HCT116 (cell line): Measurements from ENCODE around the gene BOC. TPM values are rescaled to one million over a fixed set of nuclear protein-coding genes. Genes with fewer than 3 reads are reported as not detected.

Experiments
- ATAC-seq: fragments of 200-7000 bp; cut with Tn5 transposase; 2 replicates; pipeline ENCODE4 v1.9.1; 2020; ENCODE audit warnings: mild to moderate bottlenecking, moderate library complexity
- BruUV-seq: library from RNA; stranded (reverse); fragments of 400-500 nt; replicated peaks from 2 replicates; lab custom pipeline; 2021; lab: Mats Ljungman, UMichigan
- CTCF ChIA-PET: fragments of 300-600 bp; sonication (Branson Sonifier 250); formaldehyde crosslinking; loops from one replicate; lab custom pipeline; 2021; ENCODE audit warnings: antibody characterized with exemption; lab: Charles Lee
- POLR2A ChIA-PET: fragments of 300-600, 350-600 bp; sonication (Branson Sonifier 250); formaldehyde crosslinking; loops from one replicate; lab custom pipeline; 2021; ENCODE audit warnings: antibody characterized with exemption; lab: Charles Lee
- RAD21 ChIA-PET, 2 experiments: fragments of 300-600 bp; sonication (Branson Sonifier 250); formaldehyde crosslinking; loops; one replicate each; lab custom pipeline; 2023; ENCODE audit warnings: low total read pairs in 2 of 2; ENCODE audit not compliant: uncharacterized antibody in 2 of 2, unreplicated experiment in 2 of 2, low non-redundant PET in 1 of 2; lab: Charles Lee
- DNase-seq: peaks from one replicate; pipeline ENCODE4 v3.0.0-alpha.2; 2010; ENCODE audit warnings: low read depth, low spot score
- H2AFZ ChIP-seq: fragments of 200-600 bp; shearing (Covaris generic), sonication (generic); 2 replicates; pipeline ENCODE4 v1.6.1; 2017; ENCODE audit warnings: low read depth, mixed run types, mixed read lengths, antibody characterized with exemption, low read length; ENCODE audit not compliant: poor library complexity, severe bottlenecking
- H3K27ac ChIP-seq: 2 replicates; pipeline ENCODE4 v1.5.1; 2012; ENCODE audit warnings: low read depth, low read length
- H3K27me3 ChIP-seq: fragments of 200-600 bp; sonication (generic); 2 replicates; pipeline ENCODE4 v1.6.1; 2016; ENCODE audit warnings: mixed run types, low read length, mixed read lengths; ENCODE audit not compliant: insufficient read depth
- H3K36me3 ChIP-seq, 2 experiments: fragments of 200-500 bp in 1 of 2; fragments of 200-600 bp in 1 of 2; sonication (Bioruptor generic) in 1 of 2; sonication (generic) in 1 of 2; 2 replicates each; pipeline versions ENCODE4 v1.5.1 to v1.6.1; 2014 to 2016; ENCODE audit warnings: low read length in 2 of 2, inconsistent platforms in 1 of 2, mixed read lengths in 1 of 2, mixed run types in 1 of 2; ENCODE audit not compliant: insufficient read depth in 2 of 2, control insufficient read depth in 1 of 2
- H3K4me1 ChIP-seq, 2 experiments: fragments of 200-600 bp in 1 of 2; sonication (generic) in 1 of 2; 2 replicates each; pipeline versions ENCODE4 v1.5.1 to v1.6.1; 2012 to 2017; ENCODE audit warnings: low read length in 2 of 2, inconsistent platforms in 1 of 2, mild to moderate bottlenecking in 1 of 2, mixed read lengths in 1 of 2, mixed run types in 1 of 2, moderate library complexity in 1 of 2; ENCODE audit not compliant: insufficient read depth in 2 of 2, control insufficient read depth in 1 of 2
- H3K4me2 ChIP-seq: fragments of 200-600 bp; sonication (generic); 2 replicates; pipeline ENCODE4 v1.6.1; 2017; ENCODE audit warnings: mixed run types, low read length, mixed read lengths
- H3K4me3 ChIP-seq, 2 experiments: fragments of 200-600 bp in 1 of 2; sonication (generic) in 1 of 2; replicated peaks in 1 of 2; 2 replicates each; pipeline ENCODE4 v1.5.1; 2011 to 2016; ENCODE audit warnings: low read length in 2 of 2, control low read depth in 1 of 2, low read depth in 1 of 2, mild to moderate bottlenecking in 1 of 2, mixed read lengths in 1 of 2, mixed run types in 1 of 2
- H3K79me2 ChIP-seq: fragments of 200-600 bp; sonication (generic); 2 replicates; pipeline ENCODE4 v1.6.1; 2017; ENCODE audit warnings: mild to moderate bottlenecking, mixed run types, low read length, moderate library complexity, mixed read lengths; ENCODE audit not compliant: insufficient read depth
- H3K9ac ChIP-seq: fragments of 200-600 bp; sonication (generic); 2 replicates; pipeline ENCODE4 v1.6.1; 2016; ENCODE audit warnings: low read length, mixed read lengths
- H3K9me2 ChIP-seq: fragments of 200-600 bp; sonication (generic), shearing (Covaris generic); 2 replicates; pipeline ENCODE4 v1.6.1; 2017; ENCODE audit warnings: mixed run types, mild to moderate bottlenecking, moderate library complexity; ENCODE audit not compliant: insufficient read depth
- H3K9me3 ChIP-seq, 2 experiments: fragments of 200-500 bp in 1 of 2; fragments of 200-600 bp in 1 of 2; sonication (Bioruptor generic) in 1 of 2; sonication (generic) in 1 of 2; 2 replicates each; pipeline ENCODE4 v1.6.1; 2014 to 2017; ENCODE audit warnings: low read length in 2 of 2, mixed read lengths in 2 of 2, inconsistent platforms in 1 of 2, low read depth in 1 of 2, mild to moderate bottlenecking in 1 of 2, mixed run types in 1 of 2, moderate library complexity in 1 of 2; ENCODE audit not compliant: control insufficient read depth in 1 of 2, insufficient read depth in 1 of 2
- H4K20me1 ChIP-seq: fragments of 200-600 bp; sonication (generic), shearing (Covaris generic); 2 replicates; pipeline ENCODE4 v1.6.1; 2017; ENCODE audit warnings: mixed run types, mild to moderate bottlenecking, moderate library complexity; ENCODE audit not compliant: insufficient read depth
- CBX3 ChIP-seq: IDR thresholded peaks from 2 replicates; pipeline ENCODE4 v1.6.1; 2012; ENCODE audit warnings: low read depth
- CEBPB ChIP-seq: IDR thresholded peaks from 2 replicates; pipeline ENCODE4 v1.6.1; 2012; ENCODE audit warnings: low read depth
- EGR1 ChIP-seq: IDR thresholded peaks from 2 replicates; pipeline ENCODE4 v1.6.1; 2012; ENCODE audit warnings: low read depth
- EZH2 ChIP-seq: fragments of 200-600 bp; sonication (generic); IDR thresholded peaks from 2 replicates; pipeline ENCODE4 v1.6.1; 2017; ENCODE audit warnings: antibody characterized with exemption, mixed run types
- POLR2A ChIP-seq: IDR thresholded peaks from 2 replicates; pipeline ENCODE4 v1.7.0; 2011; ENCODE audit warnings: borderline replicate concordance; ENCODE audit not compliant: insufficient read depth, insufficient read length; ENCODE audit errors: extremely low read depth
- POLR2AphosphoS5 ChIP-seq: IDR thresholded peaks from 2 replicates; pipeline ENCODE4 v1.6.1; 2011; ENCODE audit warnings: mild to moderate bottlenecking, low read depth, low read length, moderate library complexity
- RAD21 ChIP-seq: IDR thresholded peaks from 2 replicates; pipeline ENCODE4 v1.6.1; 2012; ENCODE audit warnings: low read depth, mild to moderate bottlenecking
- SRF ChIP-seq: IDR thresholded peaks from 2 replicates; pipeline ENCODE4 v1.6.1; 2012; ENCODE audit warnings: low read depth
- TCF7L2 ChIP-seq: IDR thresholded peaks from 2 replicates; pipeline ENCODE4 v1.7.0; 2011; ENCODE audit warnings: borderline replicate concordance, inconsistent platforms; ENCODE audit not compliant: insufficient read depth, insufficient read length; ENCODE audit errors: extremely low read depth
- YY1 ChIP-seq: IDR thresholded peaks from 2 replicates; pipeline ENCODE4 v1.6.1; 2011; ENCODE audit warnings: low read length, low read depth, moderate library complexity, mild to moderate bottlenecking; ENCODE audit not compliant: insufficient replicate concordance; ENCODE audit errors: extremely low read depth
- intact Hi-C: fragments of 100-400 bp; cut with micrococcal nuclease; formaldehyde crosslinking; loops from 2 replicates; pipeline ENCODE4 v1.10.0; 2022
- total RNA-seq: library from RNA; stranded (reverse); gene quantifications from one replicate; pipeline ENCODE4 v1.2.1, GENCODE V29; 2021; ENCODE audit not compliant: unreplicated experiment
- TF ChIP-seq, protein P1 (sequence below), 3 experiments: fragments of 200-600 bp in 1 of 3; sonication (generic) in 1 of 3; IDR thresholded peaks in 2 of 3; conservative IDR thresholded peaks in 1 of 3; 2 replicates each; pipeline ENCODE4 v1.5.1; 2012 to 2017; ENCODE audit warnings: low read depth in 2 of 3, low read length in 2 of 3, antibody characterized with exemption in 1 of 3, borderline replicate concordance in 1 of 3, control low read depth in 1 of 3, mild to moderate bottlenecking in 1 of 3, mixed read lengths in 1 of 3, mixed run types in 1 of 3, moderate library complexity in 1 of 3; ENCODE audit not compliant: insufficient read depth in 1 of 3
- TF ChIP-seq, protein P2 (sequence below): IDR thresholded peaks from 2 replicates; pipeline ENCODE4 v1.6.1; 2011; ENCODE audit warnings: mild to moderate bottlenecking, low read length, moderate library complexity; ENCODE audit not compliant: insufficient replicate concordance; ENCODE audit errors: extremely low read depth

The BOC gene
- total RNA-seq, 1 experiment from 2014 or later, result 3.3 TPM

DNA sequence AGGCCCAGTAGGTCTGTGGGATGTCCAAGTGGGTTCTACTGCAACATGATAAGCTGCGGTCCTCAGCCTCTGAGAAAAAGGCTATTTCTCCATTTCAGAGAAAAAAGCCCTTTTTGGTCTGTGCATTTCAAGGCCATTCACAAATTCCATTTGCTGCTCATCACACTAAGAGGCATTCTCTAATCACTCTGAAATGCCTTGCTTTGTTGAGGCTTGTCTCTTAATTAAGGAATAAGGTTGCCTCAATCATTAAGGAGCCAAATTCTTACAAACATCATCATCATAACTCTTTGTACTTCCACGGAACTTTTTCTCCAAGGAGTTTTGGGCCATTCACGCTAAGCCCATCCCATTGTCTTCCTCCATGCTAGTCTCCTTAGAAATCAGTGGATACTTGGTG is 74.4 kb downstream of the BOC start:
- H3K27ac ChIP-seq, result no peak overlapping the region
- intact Hi-C loops, result no loop called here
- ChIA-PET POLR2A (no interaction called here), CTCF (interaction anchor here (4.7 kb wide), 1 partner anchor 150 kb away, joined by 42 read pairs; no protein-coding TSS in a partner anchor)
- DNase-seq, result no peak
- no peak overlapping the region for H3K4me2 ChIP-seq
- H3K4me1 ChIP-seq, result peaks cover 8 to 11% of the 10 kb centered on the region in 2 experiments; a peak in 3 of 4 replicates
- no peak overlapping the region for H3K9ac ChIP-seq
- H3K79me2 ChIP-seq, result no peaks in the 10 kb centered on the region
- no TSS peak for BruUV-seq
- H4K20me1 ChIP-seq, result no peaks in the 10 kb centered on the region
- TF ChIP-seq EGR1, result no peak
- TF ChIP-seq POLR2A, result no peak
- TF ChIP-seq SRF, result no peak
- no peak for TF ChIP-seq EZH2
- no peak for TF ChIP-seq RAD21
- no peak for TF ChIP-seq CEBPB
- TF ChIP-seq, protein P1, sequence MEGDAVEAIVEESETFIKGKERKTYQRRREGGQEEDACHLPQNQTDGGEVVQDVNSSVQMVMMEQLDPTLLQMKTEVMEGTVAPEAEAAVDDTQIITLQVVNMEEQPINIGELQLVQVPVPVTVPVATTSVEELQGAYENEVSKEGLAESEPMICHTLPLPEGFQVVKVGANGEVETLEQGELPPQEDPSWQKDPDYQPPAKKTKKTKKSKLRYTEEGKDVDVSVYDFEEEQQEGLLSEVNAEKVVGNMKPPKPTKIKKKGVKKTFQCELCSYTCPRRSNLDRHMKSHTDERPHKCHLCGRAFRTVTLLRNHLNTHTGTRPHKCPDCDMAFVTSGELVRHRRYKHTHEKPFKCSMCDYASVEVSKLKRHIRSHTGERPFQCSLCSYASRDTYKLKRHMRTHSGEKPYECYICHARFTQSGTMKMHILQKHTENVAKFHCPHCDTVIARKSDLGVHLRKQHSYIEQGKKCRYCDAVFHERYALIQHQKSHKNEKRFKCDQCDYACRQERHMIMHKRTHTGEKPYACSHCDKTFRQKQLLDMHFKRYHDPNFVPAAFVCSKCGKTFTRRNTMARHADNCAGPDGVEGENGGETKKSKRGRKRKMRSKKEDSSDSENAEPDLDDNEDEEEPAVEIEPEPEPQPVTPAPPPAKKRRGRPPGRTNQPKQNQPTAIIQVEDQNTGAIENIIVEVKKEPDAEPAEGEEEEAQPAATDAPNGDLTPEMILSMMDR (IDR thresholded peaks at IDR 0.05 in 2 of 3, conservative IDR thresholded peaks at IDR 0.05 in 1 of 3; ENCODE audit: borderline replicate concordance in 1 of 3, insufficient read depth in 1 of 3, low read depth in 2 of 3, low read length in 2 of 3), result no peak
- TF ChIP-seq YY1, result no peak
- TF ChIP-seq CBX3, result no peak
- no peak for TF ChIP-seq POLR2AphosphoS5
- TF ChIP-seq, protein P2, sequence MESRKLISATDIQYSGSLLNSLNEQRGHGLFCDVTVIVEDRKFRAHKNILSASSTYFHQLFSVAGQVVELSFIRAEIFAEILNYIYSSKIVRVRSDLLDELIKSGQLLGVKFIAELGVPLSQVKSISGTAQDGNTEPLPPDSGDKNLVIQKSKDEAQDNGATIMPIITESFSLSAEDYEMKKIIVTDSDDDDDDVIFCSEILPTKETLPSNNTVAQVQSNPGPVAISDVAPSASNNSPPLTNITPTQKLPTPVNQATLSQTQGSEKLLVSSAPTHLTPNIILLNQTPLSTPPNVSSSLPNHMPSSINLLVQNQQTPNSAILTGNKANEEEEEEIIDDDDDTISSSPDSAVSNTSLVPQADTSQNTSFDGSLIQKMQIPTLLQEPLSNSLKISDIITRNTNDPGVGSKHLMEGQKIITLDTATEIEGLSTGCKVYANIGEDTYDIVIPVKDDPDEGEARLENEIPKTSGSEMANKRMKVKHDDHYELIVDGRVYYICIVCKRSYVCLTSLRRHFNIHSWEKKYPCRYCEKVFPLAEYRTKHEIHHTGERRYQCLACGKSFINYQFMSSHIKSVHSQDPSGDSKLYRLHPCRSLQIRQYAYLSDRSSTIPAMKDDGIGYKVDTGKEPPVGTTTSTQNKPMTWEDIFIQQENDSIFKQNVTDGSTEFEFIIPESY, result no peak
- no peak for TF ChIP-seq TCF7L2
- TF ChIP-seq, all 23 proteins: peak for 0
- Histone ChIP-seq H2AFZ (no peak overlapping the region), H3K36me3 (no peaks in the 10 kb centered on the region), H3K9me3 (no peaks in the 10 kb centered on the region), H3K4me3 (no peak overlapping the region), H3K9me2 (no peaks in the 10 kb centered on the region), H3K27me3 (no peaks in the 10 kb centered on the region)
- ATAC-seq, result no peak
- RAD21 ChIA-PET, result no interaction called here
